Thoracic aorta (tissue), 2 donors: ENCODE results near the gene UBE2O. TPM values are rescaled to one million over a fixed set of nuclear protein-coding genes. Genes with fewer than 3 reads are reported as not detected.

Source experiments
- ATAC-seq: fragments of 150-250 bp; one replicate; pipeline ENCODE4 v1.8.0; 2017; ENCODE audit warnings: low read depth; ENCODE audit not compliant: insufficient number of reproducible peaks, low FRiP score
- DNase-seq: peaks from one replicate; pipeline ENCODE4 v3.0.0-alpha.2; 2020; ENCODE audit warnings: low spot score
- H3K27ac ChIP-seq, 2 donors: fragments of 200-600 bp; sonication (generic); 1 replicate in 1 of 2; 2 replicates in 1 of 2; pipeline ENCODE4 v1.5.1; 2016; ENCODE audit warnings: mild to moderate bottlenecking in 2 of 2, moderate library complexity in 2 of 2
- H3K27me3 ChIP-seq: fragments of 200-600 bp; sonication (generic); replicated peaks from 2 replicates; pipeline ENCODE4 v1.6.0; 2016; ENCODE audit warnings: mild to moderate bottlenecking; ENCODE audit not compliant: insufficient read depth
- H3K36me3 ChIP-seq: fragments of 200-600 bp; sonication (generic); one replicate; pipeline ENCODE4 v1.5.1; 2016
- H3K4me1 ChIP-seq, 2 donors: fragments of 200-600 bp; sonication (generic); 1 replicate in 1 of 2; 2 replicates in 1 of 2; pipeline versions ENCODE4 v1.5.1 to v1.6.0; 2016; ENCODE audit warnings: low read depth in 2 of 2, mild to moderate bottlenecking in 1 of 2; ENCODE audit not compliant: control insufficient read depth in 1 of 2
- H3K4me3 ChIP-seq: fragments of 200-600 bp; sonication (generic); 2 replicates; pipeline ENCODE4 v1.5.1; 2016; ENCODE audit warnings: mild to moderate bottlenecking
- H3K9me3 ChIP-seq: fragments of 200-600 bp; sonication (generic); 2 replicates; pipeline ENCODE4 v1.5.1; 2016
- CTCF ChIP-seq: fragments of 200-600 bp; sonication (generic); IDR thresholded peaks from one replicate; pipeline ENCODE4 v1.5.1; 2019; ENCODE audit warnings: antibody characterized with exemption
- total RNA-seq, 2 donors: library from RNA; depleted of rRNA; stranded (reverse); fragments of >200 nt; gene quantifications; one replicate each; pipeline versions ENCODE4 v1.1.0 to v1.2.3, GENCODE V29; 2016

UBE2O gene
- total RNA-seq, 2 donors from 2014 or later = 16.4 to 31.1 TPM

DNA sequence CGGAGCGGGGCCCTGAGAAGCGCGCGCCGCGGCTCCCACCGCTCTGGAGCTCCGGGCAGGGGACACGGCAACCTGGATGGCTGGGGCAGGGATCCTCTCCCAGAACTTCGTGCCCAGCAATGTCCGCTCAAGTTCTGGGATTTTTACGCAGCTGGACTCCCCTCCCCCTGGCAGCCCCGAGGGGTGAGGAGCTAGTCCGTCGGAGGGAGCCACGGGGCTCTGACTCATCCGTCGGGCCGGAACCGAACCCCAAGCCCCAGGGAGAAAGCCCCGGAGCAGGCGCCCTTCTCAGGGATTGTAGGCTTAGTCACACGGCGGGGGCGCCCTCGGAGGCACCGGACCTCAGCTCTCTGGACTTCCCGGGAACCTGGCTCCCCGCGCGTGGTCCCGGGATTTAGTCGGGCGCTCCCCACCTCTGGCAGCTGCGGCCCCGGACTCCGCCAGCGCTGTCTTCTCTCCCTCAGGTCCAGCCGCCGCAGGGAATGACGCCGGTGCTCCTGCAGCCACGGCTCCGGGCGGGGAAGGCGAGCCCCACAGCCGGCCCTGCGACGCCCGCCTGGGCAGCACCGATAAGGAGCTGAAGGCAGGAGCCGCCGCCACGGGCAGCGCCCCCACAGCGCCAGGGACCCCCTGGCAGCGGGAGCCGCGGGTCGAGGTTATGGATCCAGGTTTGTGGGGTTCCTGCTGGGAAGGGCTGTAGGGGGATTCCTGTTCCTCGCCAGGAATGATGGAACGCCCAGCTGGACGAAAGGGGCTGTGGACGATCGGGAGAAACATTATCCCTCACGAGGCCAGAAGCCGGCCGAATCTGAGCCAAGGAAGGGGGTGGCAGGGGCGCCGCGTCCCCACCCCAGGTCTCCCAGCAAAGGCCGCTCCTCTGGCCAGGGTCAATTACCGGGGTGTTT lies 67.7 kb downstream of the UBE2O start:
- Histone ChIP-seq H3K27ac (peak overlapping the region; percentile 79 to 89), H3K27me3 (no peaks in the 10 kb centered on the region), H3K9me3 (no peaks in the 10 kb centered on the region), H3K4me3 (peak overlapping the region; percentile 80), H3K36me3 (peaks cover 2% of the 10 kb centered on the region), H3K4me1 (peaks cover 13 to 37% of the 10 kb centered on the region in 2 donors)
- no peak for TF ChIP-seq CTCF
- DNase-seq = no peak
- ATAC-seq = peak; percentile 15

DNA sequence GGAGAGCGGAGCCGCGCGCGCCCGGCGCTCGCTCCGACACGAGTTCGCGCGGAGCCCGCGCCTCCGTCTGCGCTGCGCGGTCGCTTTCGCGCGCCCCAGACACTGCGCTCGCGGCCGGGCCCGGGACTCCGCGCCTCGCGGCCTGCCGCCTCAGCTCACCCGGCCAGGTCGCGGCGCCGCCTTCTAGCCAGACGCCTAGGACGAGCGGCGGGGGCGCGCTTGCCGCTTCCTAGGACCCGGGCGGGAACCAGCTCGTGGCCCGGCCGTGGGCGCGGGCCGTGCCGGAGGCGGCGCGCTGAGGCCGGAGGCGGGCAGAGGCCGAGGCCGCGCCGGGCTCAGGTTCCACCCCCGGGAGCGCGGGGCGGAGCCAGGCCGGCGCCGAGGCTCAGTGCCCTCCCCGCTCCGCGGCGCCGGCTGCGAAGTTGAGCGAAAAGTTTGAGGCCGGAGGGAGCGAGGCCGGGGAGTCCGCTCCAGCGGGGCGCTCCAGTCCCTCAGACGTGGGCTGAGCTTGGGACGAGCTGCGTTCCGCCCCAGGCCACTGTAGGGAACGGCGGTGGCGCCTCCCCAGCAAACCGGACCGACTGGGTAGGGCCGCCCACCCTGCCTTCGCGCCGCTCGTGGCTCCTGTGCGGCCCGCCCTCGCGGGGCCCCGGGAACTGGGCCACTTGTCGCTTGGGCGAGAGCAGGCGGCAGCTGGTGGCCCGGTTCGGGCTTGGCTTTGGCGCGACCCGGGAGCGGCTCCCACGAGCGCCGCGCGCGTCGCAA lies 68.5 kb downstream of the UBE2O start, which contains the start of gene SPHK1:
SPHK1 (plus strand) TSS at position 388 of the 765 bp plus-strand sequence. CDS start 1,036 bp downstream, outside the sequence.
- peaks cover 13 to 37% of the 10 kb centered on the region in 2 donors for H3K4me1 ChIP-seq
- no peaks in the 10 kb centered on the region for H3K36me3 ChIP-seq
- no peaks in the 10 kb centered on the region for H3K27me3 ChIP-seq
- peak within 1 kb of the TSS; percentile 80 for H3K4me3 ChIP-seq
- ATAC-seq (peak; percentile 46), DNase-seq (no peak)
- H3K27ac ChIP-seq = peak within 1 kb of the TSS; percentile 79 to 89
- TF ChIP-seq CTCF = no peak
- no peaks in the 10 kb centered on the region for H3K9me3 ChIP-seq

DNA sequence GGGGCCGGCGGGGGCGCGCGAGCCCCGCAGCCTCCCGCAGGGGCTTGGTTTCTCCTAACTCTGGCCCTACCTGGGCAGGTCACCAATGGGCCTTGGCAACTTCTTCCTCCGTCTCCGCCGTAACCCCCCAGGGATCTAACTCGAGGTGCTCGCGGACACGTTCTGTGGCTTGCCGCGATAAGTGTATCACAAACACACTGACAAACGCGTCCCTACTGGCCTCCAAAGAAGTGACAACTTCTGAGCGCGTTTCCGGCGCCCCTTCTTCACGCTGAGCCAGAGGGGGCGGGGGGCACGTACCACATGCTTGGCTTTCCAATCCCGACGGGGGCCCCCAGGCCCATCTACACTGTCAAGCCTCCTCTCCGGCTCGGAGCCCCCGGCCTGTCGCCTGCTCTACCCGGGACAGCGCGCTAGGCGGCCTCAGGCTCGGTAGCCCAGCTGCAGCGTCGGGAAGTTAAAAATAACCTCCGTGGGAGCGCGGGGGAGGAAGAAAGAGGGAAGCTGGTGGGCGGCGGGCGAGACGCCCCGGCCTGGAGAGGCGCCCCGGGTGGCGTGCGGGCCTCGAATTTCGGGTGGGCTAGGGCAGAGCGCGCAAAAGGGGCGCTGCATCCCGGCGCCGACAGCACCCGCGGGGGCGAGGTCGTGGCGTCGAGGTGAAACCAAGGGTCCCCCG lies 69.3 kb downstream of the UBE2O start:
- peak; percentile 3 for ATAC-seq
- H3K4me1 ChIP-seq = peaks cover 13 to 37% of the 10 kb centered on the region in 2 donors
- peak overlapping the region; percentile 80 for H3K4me3 ChIP-seq
- DNase-seq = no peak
- TF ChIP-seq CTCF = peak; percentile 39
- no peaks in the 10 kb centered on the region for H3K9me3 ChIP-seq
- H3K27ac ChIP-seq = peak overlapping the region; percentile 79 to 89
- no peaks in the 10 kb centered on the region for H3K27me3 ChIP-seq
- H3K36me3 ChIP-seq = no peaks in the 10 kb centered on the region

DNA sequence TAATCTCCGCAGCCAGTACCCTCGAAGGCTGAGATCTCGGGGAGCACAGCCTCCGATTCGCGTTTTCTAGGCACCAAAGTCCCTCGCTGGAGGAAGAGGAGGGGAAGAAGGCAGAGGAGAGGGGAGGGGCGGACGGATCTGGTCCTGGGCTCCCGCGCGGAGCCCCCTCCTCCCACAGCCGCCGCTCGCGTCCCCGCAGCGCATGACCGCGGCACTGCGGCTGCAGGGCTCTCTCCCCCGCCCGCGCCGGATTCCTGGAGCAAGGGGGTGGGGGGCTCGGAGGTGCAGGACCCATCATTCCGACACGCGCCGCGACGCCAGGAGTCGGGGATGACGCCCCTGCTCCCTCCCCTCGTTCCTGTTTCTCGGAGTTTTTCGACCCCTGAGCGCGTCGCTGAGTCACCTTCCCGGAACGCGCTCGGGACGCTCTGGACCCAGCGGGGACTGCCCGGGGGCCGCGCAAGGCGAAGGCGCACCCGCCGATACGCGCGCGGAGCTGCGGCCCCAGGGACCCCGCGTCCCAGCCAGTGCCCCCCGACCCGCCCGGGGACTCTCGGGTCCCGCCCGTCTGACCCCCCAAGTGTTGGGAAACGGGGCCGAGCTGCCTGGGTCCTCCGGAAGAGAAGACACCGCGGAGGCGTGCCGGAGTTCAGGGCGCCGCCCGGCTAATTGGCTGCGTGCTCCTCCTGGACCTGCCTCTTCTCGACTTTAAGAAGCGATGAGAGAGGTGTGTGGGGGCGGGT lies 70.0 kb downstream of the UBE2O start:
- ATAC-seq = no peak

More for the DNA sequence above, 70.0 kb downstream of the UBE2O start:
- Histone ChIP-seq H3K27me3 (no peaks in the 10 kb centered on the region), H3K9me3 (no peaks in the 10 kb centered on the region), H3K27ac (peak overlapping the region in 1 of 2 donors; percentile 89), H3K36me3 (no peaks in the 10 kb centered on the region), H3K4me1 (peaks cover 13 to 37% of the 10 kb centered on the region in 2 donors), H3K4me3 (peak overlapping the region; percentile 80)
- no peak for DNase-seq
- TF ChIP-seq CTCF = no peak
